Vagina (tissue), 2 donors: ENCODE measurements around the gene DDC. TPM values are rescaled to one million over a fixed set of nuclear protein-coding genes. Genes with fewer than 3 reads are reported as not detected.
"Not testable (repeated sequence)": the region's sequence is repeated elsewhere in the genome, so short reads cannot be mapped to it uniquely, and the experiment has no call there.

ENCODE experiments used
- DNase-seq, 2 donors: peaks; one replicate each; pipeline ENCODE4 v3.0.0-alpha.2; 2017; ENCODE audit errors: extremely low spot score in 2 of 2
- H3K27ac ChIP-seq: fragments of 200-600 bp; sonication (generic); one replicate; pipeline ENCODE4 v1.5.1; 2019
- H3K27me3 ChIP-seq: fragments of 200-600 bp; sonication (generic); one replicate; pipeline ENCODE4 v1.5.1; 2019
- H3K36me3 ChIP-seq, 2 donors: fragments of 200-600 bp; sonication (generic); one replicate each; pipeline ENCODE4 v1.5.1; 2017 to 2019
- H3K4me1 ChIP-seq: fragments of 200-600 bp; sonication (generic); one replicate; pipeline ENCODE4 v1.5.1; 2019
- H3K4me3 ChIP-seq, 2 donors: fragments of 200-600 bp; sonication (generic); 1 replicate in 1 of 2; 2 replicates in 1 of 2; pipeline ENCODE4 v1.5.1; 2016 to 2019
- H3K9me3 ChIP-seq: fragments of 200-600 bp; sonication (generic); one replicate; pipeline ENCODE4 v1.5.1; 2019
- CTCF ChIP-seq, 3 experiments: fragments of 450-650 bp in 2 of 3; fragments of 200-600 bp in 1 of 3; sonication (generic) in 1 of 3; IDR thresholded peaks; one replicate each; pipeline ENCODE4 v1.5.1; 2017 to 2019; ENCODE audit warnings: antibody characterized with exemption in 3 of 3, mild to moderate bottlenecking in 2 of 3, moderate library complexity in 2 of 3
- POLR2A ChIP-seq, 2 donors: fragments of 450-650 bp; IDR thresholded peaks; one replicate each; pipeline ENCODE4 v1.6.1; 2017; ENCODE audit warnings: antibody characterized with exemption in 2 of 2, mild to moderate bottlenecking in 2 of 2, moderate library complexity in 2 of 2
- POLR2AphosphoS5 ChIP-seq, 2 donors: sonication (generic); formaldehyde crosslinking; IDR thresholded peaks; one replicate each; pipeline ENCODE4 v1.9.0; 2017; ENCODE audit warnings: antibody characterized with exemption in 2 of 2, mild to moderate bottlenecking in 2 of 2, low read depth in 1 of 2; ENCODE audit not compliant: insufficient read depth in 1 of 2
- intact Hi-C: fragments of 100-400 bp; cut with DNase I; formaldehyde crosslinking; loops from one replicate; pipeline ENCODE4 v1.15.1; 2023
- total RNA-seq: library from RNA; depleted of rRNA; stranded (reverse); fragments of >200 nt; gene quantifications from one replicate; pipeline ENCODE4 v1.2.3, GENCODE V29; 2016

The DDC gene
- total RNA-seq, 1 donor from 2014 or later, result 1.7 TPM

GRCh38 chr7:50531401-50531911 is 33.7 kb downstream of the DDC start:
- Histone ChIP-seq H3K4me1 (no peaks in the 10 kb centered on the region), H3K9me3 (no peaks in the 10 kb centered on the region), H3K27ac (no peak overlapping the region), H3K27me3 (no peaks in the 10 kb centered on the region), H3K4me3 (no peak overlapping the region), H3K36me3 (no peaks in the 10 kb centered on the region)
- intact Hi-C loops, result no loop called here
- no peak for DNase-seq
- TF ChIP-seq CTCF (IDR thresholded peaks at IDR 0.05) (no peak), POLR2AphosphoS5 (IDR thresholded peaks at IDR 0.05; ENCODE audit: insufficient read depth in 1 of 2, low read depth in 1 of 2) (no peak), POLR2A (IDR thresholded peaks at IDR 0.05) (no peak)

GRCh38 chr7:50530766-50531165 is 34.4 kb downstream of the DDC start:
- Histone ChIP-seq H3K36me3 (no peaks in the 10 kb centered on the region), H3K27ac (no peak overlapping the region), H3K4me1 (no peaks in the 10 kb centered on the region), H3K9me3 (no peaks in the 10 kb centered on the region), H3K27me3 (no peaks in the 10 kb centered on the region), H3K4me3 (no peak overlapping the region)
- DNase-seq, result no peak
- intact Hi-C loops, result no loop called here
- no peak for TF ChIP-seq POLR2AphosphoS5 (IDR thresholded peaks at IDR 0.05; ENCODE audit: insufficient read depth in 1 of 2, low read depth in 1 of 2)
- no peak for TF ChIP-seq POLR2A (IDR thresholded peaks at IDR 0.05)
- no peak for TF ChIP-seq CTCF (IDR thresholded peaks at IDR 0.05)

GRCh38 chr7:50529093-50529862 is 35.9 kb downstream of the DDC start:
- Histone ChIP-seq H3K27me3 (no peaks in the 10 kb centered on the region), H3K4me3 (no peak overlapping the region), H3K36me3 (no peaks in the 10 kb centered on the region), H3K27ac (no peak overlapping the region), H3K9me3 (no peaks in the 10 kb centered on the region), H3K4me1 (no peaks in the 10 kb centered on the region)
- DNase-seq, result no peak
- TF ChIP-seq POLR2A (IDR thresholded peaks at IDR 0.05), result no peak
- no peak for TF ChIP-seq POLR2AphosphoS5 (IDR thresholded peaks at IDR 0.05; ENCODE audit: insufficient read depth in 1 of 2, low read depth in 1 of 2)
- no peak for TF ChIP-seq CTCF (IDR thresholded peaks at IDR 0.05)
- intact Hi-C loops, result no loop called here

- H3K4me1 ChIP-seq, result no peaks in the 10 kb centered on the region
- no peaks in the 10 kb centered on the region for H3K27me3 ChIP-seq
- H3K36me3 ChIP-seq, result no peaks in the 10 kb centered on the region
- TF ChIP-seq CTCF (IDR thresholded peaks at IDR 0.05) (no peak), POLR2AphosphoS5 (IDR thresholded peaks at IDR 0.05; ENCODE audit: insufficient read depth in 1 of 2, low read depth in 1 of 2) (no peak), POLR2A (IDR thresholded peaks at IDR 0.05) (no peak)
- DNase-seq, result no peak
- no peak overlapping the region for H3K27ac ChIP-seq
- H3K4me3 ChIP-seq, result no peak overlapping the region
- intact Hi-C loops, result no loop called here
- H3K9me3 ChIP-seq, result no peaks in the 10 kb centered on the region
Observed at GRCh38 chr7:50528266-50529092, 36.7 kb downstream of the DDC start.

- intact Hi-C loops, DNase-seq, H3K27ac ChIP-seq: not testable (repeated sequence)
Observed at GRCh38 chr7:50519350-50519749, 45.9 kb downstream of the DDC start.

More at GRCh38 chr7:50519350-50519749, 45.9 kb downstream of the DDC start:
- not testable (repeated sequence) for H3K36me3 ChIP-seq, H3K4me3 ChIP-seq, H3K4me1 ChIP-seq, H3K9me3 ChIP-seq, H3K27me3 ChIP-seq
